Liver (tissue), 9 donors: ENCODE results near the gene GAB2. TPM values are rescaled to one million over a fixed set of nuclear protein-coding genes. Genes with fewer than 3 reads are reported as not detected.

Source experiments
- DNase-seq: peaks from one replicate; pipeline ENCODE4 v3.0.0-alpha.2; 2017; ENCODE audit warnings: low spot score
- H3K27ac ChIP-seq, 2 donors: one replicate each; pipeline ENCODE4 v1.7.0; 2013; ENCODE audit warnings: inconsistent platforms in 2 of 2, low read length in 2 of 2, control low read depth in 1 of 2, low read depth in 1 of 2, mild to moderate bottlenecking in 1 of 2
- H3K27me3 ChIP-seq, 4 donors: one replicate each; pipeline versions ENCODE4 v1.6.1 to v1.7.0; 2013; ENCODE audit warnings: low read length in 3 of 4, inconsistent platforms in 1 of 4, mild to moderate bottlenecking in 1 of 4, moderate library complexity in 1 of 4; ENCODE audit not compliant: control insufficient read depth in 4 of 4, insufficient read depth in 4 of 4
- H3K36me3 ChIP-seq, 4 donors: one replicate each; pipeline versions ENCODE4 v1.6.1 to v1.7.0; 2013; ENCODE audit warnings: low read length in 3 of 4, mild to moderate bottlenecking in 3 of 4, low read depth in 1 of 4, moderate library complexity in 1 of 4; ENCODE audit not compliant: control insufficient read depth in 4 of 4, insufficient read depth in 3 of 4
- H3K4me1 ChIP-seq, 4 donors: one replicate each; pipeline versions ENCODE4 v1.6.1 to v1.7.0; 2013; ENCODE audit warnings: low read length in 3 of 4, mild to moderate bottlenecking in 3 of 4, moderate library complexity in 1 of 4; ENCODE audit not compliant: control insufficient read depth in 4 of 4, insufficient read depth in 4 of 4
- H3K4me3 ChIP-seq, 3 donors: one replicate each; pipeline versions ENCODE4 v1.6.1 to v1.7.0; 2013; ENCODE audit warnings: low read length in 3 of 3, control low read depth in 1 of 3, low read depth in 1 of 3, mild to moderate bottlenecking in 1 of 3
- H3K9ac ChIP-seq, 2 donors: one replicate each; pipeline ENCODE4 v1.7.0; 2013; ENCODE audit warnings: low read length in 2 of 2, mild to moderate bottlenecking in 2 of 2, moderate library complexity in 2 of 2, control low read depth in 1 of 2, low read depth in 1 of 2
- H3K9me3 ChIP-seq, 4 donors: one replicate each; pipeline versions ENCODE4 v1.6.1 to v1.7.0; 2013; ENCODE audit warnings: low read length in 3 of 4; ENCODE audit not compliant: control insufficient read depth in 4 of 4
- CTCF ChIP-seq: fragments of 150-350 bp; IDR thresholded peaks from 2 replicates; pipeline ENCODE4 v1.5.1; 2017; ENCODE audit warnings: improper control_type of control experiment, low read depth, low read length; ENCODE audit not compliant: missing input control
- EGR1 ChIP-seq, 2 donors: IDR thresholded peaks; 2 replicates each; pipeline ENCODE4 v1.6.1; 2016 to 2018; ENCODE audit warnings: antibody characterized with exemption in 2 of 2, low read depth in 2 of 2
- FOXA2 ChIP-seq: IDR thresholded peaks from 2 replicates; pipeline ENCODE4 v1.6.1; 2016; ENCODE audit warnings: antibody characterized with exemption
- GABPA ChIP-seq, 2 donors: IDR thresholded peaks in 1 of 2; conservative IDR thresholded peaks in 1 of 2; 2 replicates each; pipeline ENCODE4 v1.6.1; 2016; ENCODE audit warnings: antibody characterized with exemption in 2 of 2, mild to moderate bottlenecking in 1 of 2, moderate library complexity in 1 of 2
- HNF4G ChIP-seq: IDR thresholded peaks from 2 replicates; pipeline ENCODE4 v1.6.1; 2016; ENCODE audit warnings: antibody characterized with exemption
- JUND ChIP-seq, 2 donors: IDR thresholded peaks; 2 replicates each; pipeline ENCODE4 v1.6.1; 2016; ENCODE audit warnings: antibody characterized with exemption in 2 of 2
- NR2F2 ChIP-seq: IDR thresholded peaks from 2 replicates; pipeline ENCODE4 v1.6.1; 2016; ENCODE audit warnings: antibody characterized with exemption
- RAD21 ChIP-seq, 2 donors: IDR thresholded peaks; 2 replicates each; pipeline ENCODE4 v1.6.1; 2016; ENCODE audit warnings: antibody characterized with exemption in 2 of 2, mild to moderate bottlenecking in 2 of 2
- RXRA ChIP-seq, 2 donors: IDR thresholded peaks; 2 replicates each; pipeline ENCODE4 v1.6.1; 2017 to 2018; ENCODE audit warnings: antibody characterized with exemption in 2 of 2, mild to moderate bottlenecking in 1 of 2
- SP1 ChIP-seq: IDR thresholded peaks from 2 replicates; pipeline ENCODE4 v1.6.1; 2018; ENCODE audit warnings: antibody characterized with exemption, mild to moderate bottlenecking
- TAF1 ChIP-seq: conservative IDR thresholded peaks from 2 replicates; pipeline ENCODE4 v1.6.1; 2016; ENCODE audit warnings: antibody characterized with exemption, mild to moderate bottlenecking
- YY1 ChIP-seq: IDR thresholded peaks from 2 replicates; pipeline ENCODE4 v1.6.1; 2016; ENCODE audit warnings: antibody characterized with exemption, mild to moderate bottlenecking
- WGBS: extraction: QIAGEN DNeasy Blood & Tissue Kit; methylation state at CpG from one replicate; pipeline ENCODE4 v1.1.7; 2013; 5-methylcytosine and 5-hydroxymethylcytosine counted together
- polyA plus RNA-seq, 2 donors: library from polyadenylated mRNA; stranded (reverse) in 1 of 2; unstranded in 1 of 2; fragments of 200-250 nt in 1 of 2; fragments of >200 nt in 1 of 2; fragmentation: Nextera tagmentation in 1 of 2; extraction: Ambion mirVana in 1 of 2; gene quantifications; one replicate each; pipeline versions ENCODE4 v1.2.1 to v1.2.3, GENCODE V29; 2013 to 2015
- total RNA-seq, 2 donors: library from RNA; depleted of rRNA; stranded (reverse); fragments of >200 nt; gene quantifications; one replicate each; pipeline ENCODE4 v1.2.3, GENCODE V29; 2014
- TF ChIP-seq, protein P1 (sequence below): IDR thresholded peaks from 2 replicates; pipeline ENCODE4 v1.6.1; 2016; ENCODE audit warnings: antibody characterized with exemption, mild to moderate bottlenecking
- TF ChIP-seq, protein P2 (sequence below): IDR thresholded peaks from 2 replicates; pipeline ENCODE4 v1.6.1; 2016; ENCODE audit warnings: antibody characterized with exemption
- TF ChIP-seq, protein P3 (sequence below): IDR thresholded peaks from 2 replicates; pipeline ENCODE4 v1.6.1; 2016; ENCODE audit warnings: antibody characterized with exemption
- donor health status: healthy.
- donor health status: healthy.
- donor health status: healthy.
- donor health status: healthy.
- donor health status: healthy.

The GAB2 gene
- total and polyA plus RNA-seq, 4 donors, result 1.3 to 3.6 (median 2.5) TPM

- peaks cover 18 to 58% (median 45%) of the 10 kb centered on the region in 4 donors for H3K4me1 ChIP-seq
- no peak for DNase-seq
- no peak for TF ChIP-seq GABPA (IDR thresholded peaks at IDR 0.05 in 1 of 2, conservative IDR thresholded peaks at IDR 0.05 in 1 of 2)
- TF ChIP-seq, protein P1, sequence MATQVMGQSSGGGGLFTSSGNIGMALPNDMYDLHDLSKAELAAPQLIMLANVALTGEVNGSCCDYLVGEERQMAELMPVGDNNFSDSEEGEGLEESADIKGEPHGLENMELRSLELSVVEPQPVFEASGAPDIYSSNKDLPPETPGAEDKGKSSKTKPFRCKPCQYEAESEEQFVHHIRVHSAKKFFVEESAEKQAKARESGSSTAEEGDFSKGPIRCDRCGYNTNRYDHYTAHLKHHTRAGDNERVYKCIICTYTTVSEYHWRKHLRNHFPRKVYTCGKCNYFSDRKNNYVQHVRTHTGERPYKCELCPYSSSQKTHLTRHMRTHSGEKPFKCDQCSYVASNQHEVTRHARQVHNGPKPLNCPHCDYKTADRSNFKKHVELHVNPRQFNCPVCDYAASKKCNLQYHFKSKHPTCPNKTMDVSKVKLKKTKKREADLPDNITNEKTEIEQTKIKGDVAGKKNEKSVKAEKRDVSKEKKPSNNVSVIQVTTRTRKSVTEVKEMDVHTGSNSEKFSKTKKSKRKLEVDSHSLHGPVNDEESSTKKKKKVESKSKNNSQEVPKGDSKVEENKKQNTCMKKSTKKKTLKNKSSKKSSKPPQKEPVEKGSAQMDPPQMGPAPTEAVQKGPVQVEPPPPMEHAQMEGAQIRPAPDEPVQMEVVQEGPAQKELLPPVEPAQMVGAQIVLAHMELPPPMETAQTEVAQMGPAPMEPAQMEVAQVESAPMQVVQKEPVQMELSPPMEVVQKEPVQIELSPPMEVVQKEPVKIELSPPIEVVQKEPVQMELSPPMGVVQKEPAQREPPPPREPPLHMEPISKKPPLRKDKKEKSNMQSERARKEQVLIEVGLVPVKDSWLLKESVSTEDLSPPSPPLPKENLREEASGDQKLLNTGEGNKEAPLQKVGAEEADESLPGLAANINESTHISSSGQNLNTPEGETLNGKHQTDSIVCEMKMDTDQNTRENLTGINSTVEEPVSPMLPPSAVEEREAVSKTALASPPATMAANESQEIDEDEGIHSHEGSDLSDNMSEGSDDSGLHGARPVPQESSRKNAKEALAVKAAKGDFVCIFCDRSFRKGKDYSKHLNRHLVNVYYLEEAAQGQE, result peak; percentile 12
- no peak for TF ChIP-seq YY1
- no peak for TF ChIP-seq NR2F2
- no peak for TF ChIP-seq RAD21 (IDR thresholded peaks at IDR 0.05)
- TF ChIP-seq, protein P2, sequence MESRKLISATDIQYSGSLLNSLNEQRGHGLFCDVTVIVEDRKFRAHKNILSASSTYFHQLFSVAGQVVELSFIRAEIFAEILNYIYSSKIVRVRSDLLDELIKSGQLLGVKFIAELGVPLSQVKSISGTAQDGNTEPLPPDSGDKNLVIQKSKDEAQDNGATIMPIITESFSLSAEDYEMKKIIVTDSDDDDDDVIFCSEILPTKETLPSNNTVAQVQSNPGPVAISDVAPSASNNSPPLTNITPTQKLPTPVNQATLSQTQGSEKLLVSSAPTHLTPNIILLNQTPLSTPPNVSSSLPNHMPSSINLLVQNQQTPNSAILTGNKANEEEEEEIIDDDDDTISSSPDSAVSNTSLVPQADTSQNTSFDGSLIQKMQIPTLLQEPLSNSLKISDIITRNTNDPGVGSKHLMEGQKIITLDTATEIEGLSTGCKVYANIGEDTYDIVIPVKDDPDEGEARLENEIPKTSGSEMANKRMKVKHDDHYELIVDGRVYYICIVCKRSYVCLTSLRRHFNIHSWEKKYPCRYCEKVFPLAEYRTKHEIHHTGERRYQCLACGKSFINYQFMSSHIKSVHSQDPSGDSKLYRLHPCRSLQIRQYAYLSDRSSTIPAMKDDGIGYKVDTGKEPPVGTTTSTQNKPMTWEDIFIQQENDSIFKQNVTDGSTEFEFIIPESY, result no peak
- TF ChIP-seq HNF4G, result no peak
- TF ChIP-seq SP1, result no peak
- TF ChIP-seq, protein P3, sequence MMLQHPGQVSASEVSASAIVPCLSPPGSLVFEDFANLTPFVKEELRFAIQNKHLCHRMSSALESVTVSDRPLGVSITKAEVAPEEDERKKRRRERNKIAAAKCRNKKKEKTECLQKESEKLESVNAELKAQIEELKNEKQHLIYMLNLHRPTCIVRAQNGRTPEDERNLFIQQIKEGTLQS, result no peak
- peak; percentile 22 for TF ChIP-seq TAF1
- no peak for TF ChIP-seq EGR1 (IDR thresholded peaks at IDR 0.05; ENCODE audit: low read depth in 2 of 2)
- TF ChIP-seq CTCF, result no peak
- no peak for TF ChIP-seq FOXA2
- peak; percentile 32 to 69 for TF ChIP-seq RXRA (IDR thresholded peaks at IDR 0.05)
- TF ChIP-seq JUND (IDR thresholded peaks at IDR 0.05), result no peak
Observed at GRCh38 chr11:78187366-78188285, 230.0 kb downstream of the GAB2 start.

More at GRCh38 chr11:78187366-78188285, 230.0 kb downstream of the GAB2 start:
- Histone ChIP-seq H3K9ac (peak overlapping the region; percentile 93 to 95), H3K4me3 (peak overlapping the region; percentile 58 to 73 (median 71)), H3K9me3 (no peaks in the 10 kb centered on the region), H3K36me3 (no peaks in the 10 kb centered on the region), H3K27ac (peak overlapping the region; percentile 95 to 97), H3K27me3 (no peaks in the 10 kb centered on the region)
- WGBS, result 14% methylated on average over 31 of the region's 31 CpGs
